Transverse colon (tissue), 4 donors: ENCODE measurements around the gene CYP1A1. TPM values are rescaled to one million over a fixed set of nuclear protein-coding genes. Genes with fewer than 3 reads are reported as not detected.
A peak's percentile ranks its signal among the peaks of the same experiment; 100 is the strongest.

Source experiments
- DNase-seq: peaks from one replicate; pipeline ENCODE4 v3.0.0-alpha.2; 2019
- H3K27ac ChIP-seq, 4 donors: fragments of 200-600 bp; sonication (generic); 2 replicates each; pipeline ENCODE4 v1.5.1; 2016 to 2018; ENCODE audit warnings: inconsistent platforms in 4 of 4
- H3K27me3 ChIP-seq: fragments of 200-600 bp; sonication (generic); 2 replicates; pipeline ENCODE4 v1.5.1; 2017; ENCODE audit warnings: inconsistent platforms
- H3K36me3 ChIP-seq, 4 donors: fragments of 200-600 bp; sonication (generic); 2 replicates each; pipeline ENCODE4 v1.5.1; 2017 to 2019; ENCODE audit warnings: inconsistent platforms in 4 of 4
- H3K4me1 ChIP-seq, 4 donors: fragments of 200-600 bp; sonication (generic); 2 replicates each; pipeline ENCODE4 v1.5.1; 2017 to 2020; ENCODE audit warnings: inconsistent platforms in 4 of 4
- H3K4me3 ChIP-seq, 4 donors: fragments of 200-600 bp; sonication (generic); 1 replicate in 1 of 4; 2 replicates in 3 of 4; pipeline versions ENCODE4 v1.5.1 to v1.6.1; 2017 to 2019; ENCODE audit warnings: inconsistent platforms in 4 of 4
- H3K9me3 ChIP-seq, 2 donors: fragments of 200-600 bp; sonication (generic); 2 replicates each; pipeline ENCODE4 v1.5.1; 2017 to 2019; ENCODE audit warnings: inconsistent platforms in 2 of 2
- CTCF ChIP-seq, 5 experiments: fragments of 200-600 bp in 3 of 5; fragments of 450-650 bp in 2 of 5; sonication (generic) in 3 of 5; IDR thresholded peaks; 1 replicate in 2 of 5; 2 replicates in 3 of 5; pipeline ENCODE4 v1.5.1; 2016 to 2017; ENCODE audit warnings: antibody characterized with exemption in 5 of 5, inconsistent platforms in 3 of 5, mild to moderate bottlenecking in 2 of 5, moderate library complexity in 1 of 5
- EP300 ChIP-seq: sonication (generic); formaldehyde crosslinking; IDR thresholded peaks from one replicate; pipeline ENCODE4 v1.6.1; 2017; ENCODE audit warnings: antibody characterized with exemption, low read depth
- POLR2A ChIP-seq: fragments of 450-650 bp; IDR thresholded peaks from one replicate; pipeline ENCODE4 v1.6.1; 2016; ENCODE audit warnings: antibody characterized with exemption, mild to moderate bottlenecking, moderate library complexity
- POLR2AphosphoS5 ChIP-seq, 3 donors: sonication (generic); formaldehyde crosslinking; IDR thresholded peaks; one replicate each; pipeline ENCODE4 v1.6.1; 2016; ENCODE audit warnings: antibody characterized with exemption in 3 of 3
- WGBS, 2 donors: methylation state at CpG; one replicate each; pipeline ENCODE4 v1.1.5; 2018; ENCODE audit warnings: low coverage in 1 of 2; 5-methylcytosine and 5-hydroxymethylcytosine counted together
- in situ Hi-C, 4 donors: fragments of 200-750 bp; cut with MboI; loops; one replicate each; pipeline versions ENCODE4 v1.15.0 to v1.15.1; 2017; ENCODE audit warnings: low sequenced_read_pairs in 3 of 4, low pct_ligation_motif_present in 1 of 4, low pct_unique_long_range_greater_than_20kb in 1 of 4
- intact Hi-C: fragments of 100-400 bp; cut with DNase I; formaldehyde crosslinking; loops from one replicate; pipeline ENCODE4 v1.15.1; 2023; ENCODE audit warnings: low total_unique reads
- total RNA-seq, 4 donors: library from RNA; depleted of rRNA; stranded (reverse); fragments of >200 nt; gene quantifications; one replicate each; pipeline ENCODE4 v1.1.0, GENCODE V29; 2016

The CYP1A1 gene
- total RNA-seq: 1 to 10 TPM in 1 of 4 donors, under 1 TPM in 1, not detected in 2; 0.55 to 1.1 TPM

GRCh38 chr15:74725225-74725774 lies at the start of gene CYP1A1:
Gene CYP1A1 (minus strand): TSS chr15:74725528. CDS start chr15:74723097, 2,431 bp downstream.
- WGBS, 2 donors: 4% methylated on average over 4 of the region's 10 CpGs; no CpG with 5 or more reads in 1 of the 2 donors
- no peak for TF ChIP-seq POLR2A
- no peak for TF ChIP-seq EP300
- no peak for TF ChIP-seq CTCF (IDR thresholded peaks at IDR 0.05)
- no peak for TF ChIP-seq POLR2AphosphoS5 (IDR thresholded peaks at IDR 0.05)
- Histone ChIP-seq H3K4me3 (peak within 1 kb of the TSS; percentile 39 to 63 (median 45)), H3K36me3 (no peaks in the 10 kb centered on the region), H3K27me3 (peaks cover 45% of the 10 kb centered on the region), H3K27ac (peak within 1 kb of the TSS in 2 of 4 donors; percentile 7 to 27), H3K9me3 (no peaks in the 10 kb centered on the region), H3K4me1 (peaks cover 7 to 17% (median 14%) of the 10 kb centered on the region in 4 donors)
- intact Hi-C loops (no loop called here), in situ Hi-C loops (no loop called here)
- peak; percentile 56 for DNase-seq

GRCh38 chr15:74773731-74774252 lies 48.5 kb upstream of the CYP1A1 start:
- peaks cover 12 to 66% (median 36%) of the 10 kb centered on the region in 4 donors for H3K4me1 ChIP-seq
- peak overlapping the region; percentile 43 to 57 (median 54) for H3K27ac ChIP-seq

GRCh38 chr15:74773329-74773728 lies 48.0 kb upstream of the CYP1A1 start:
- H3K9me3 ChIP-seq: no peaks in the 10 kb centered on the region
- peak overlapping the region; percentile 43 to 57 (median 54) for H3K27ac ChIP-seq
- peaks cover 12 to 65% (median 34%) of the 10 kb centered on the region in 4 donors for H3K4me1 ChIP-seq
- no peak for DNase-seq
- H3K4me3 ChIP-seq: no peak overlapping the region
- in situ Hi-C loops (loop anchor here in 3 of 4 donors (10.0 to 25.0 kb wide), 2 partner anchors 171 to 386 kb away; no protein-coding TSS in a partner anchor), intact Hi-C loops (loop anchor here (5.0 kb wide), 1 partner anchor 179 kb away; no protein-coding TSS in a partner anchor)
- no peaks in the 10 kb centered on the region for H3K36me3 ChIP-seq
- H3K27me3 ChIP-seq: no peaks in the 10 kb centered on the region
- no peak for TF ChIP-seq POLR2A
- no peak for TF ChIP-seq EP300
- no peak for TF ChIP-seq POLR2AphosphoS5 (IDR thresholded peaks at IDR 0.05)
- TF ChIP-seq CTCF (IDR thresholded peaks at IDR 0.05): no peak
- 55 to 67% methylated on average over 1 to 5 of the region's 5 CpGs for WGBS, 2 donors

More at GRCh38 chr15:74773731-74774252, 48.5 kb upstream of the CYP1A1 start:
- no peak for TF ChIP-seq CTCF (IDR thresholded peaks at IDR 0.05)
- no peak for TF ChIP-seq EP300
- TF ChIP-seq POLR2AphosphoS5 (IDR thresholded peaks at IDR 0.05): no peak
- TF ChIP-seq POLR2A: no peak
- H3K9me3 ChIP-seq: no peaks in the 10 kb centered on the region
- intact Hi-C loops (loop anchor here (5.0 kb wide), 1 partner anchor 179 kb away; no protein-coding TSS in a partner anchor), in situ Hi-C loops (loop anchor here in 3 of 4 donors (10.0 to 25.0 kb wide), 2 partner anchors 171 to 386 kb away; no protein-coding TSS in a partner anchor)
- peak; percentile 33 for DNase-seq
- H3K27me3 ChIP-seq: no peaks in the 10 kb centered on the region
- 25 to 32% methylated on average over 2 to 5 of the region's 5 CpGs for WGBS, 2 donors
- H3K4me3 ChIP-seq: no peak overlapping the region
- H3K36me3 ChIP-seq: no peaks in the 10 kb centered on the region

GRCh38 chr15:74770211-74770903 lies 45.0 kb upstream of the CYP1A1 start:
- Histone ChIP-seq H3K9me3 (no peaks in the 10 kb centered on the region), H3K36me3 (no peaks in the 10 kb centered on the region), H3K27ac (no peak overlapping the region), H3K4me3 (no peak overlapping the region), H3K27me3 (peaks cover 5% of the 10 kb centered on the region), H3K4me1 (peaks cover 12 to 38% (median 21%) of the 10 kb centered on the region in 4 donors)
- whole genome bisulfite sequencing, 2 donors: 30 to 68% methylated on average over 2 to 4 of the region's 4 CpGs
- TF ChIP-seq POLR2A: no peak
- TF ChIP-seq CTCF (IDR thresholded peaks at IDR 0.05): no peak
- no peak for TF ChIP-seq EP300
- TF ChIP-seq POLR2AphosphoS5 (IDR thresholded peaks at IDR 0.05): no peak
- in situ Hi-C loops (loop anchor here in 3 of 4 donors (10.0 to 25.0 kb wide), 2 partner anchors 174 to 383 kb away; no protein-coding TSS in a partner anchor), intact Hi-C loops (loop anchor here (2.0 to 5.0 kb wide), 2 partner anchors 30 to 182 kb away; no protein-coding TSS in a partner anchor)
- DNase-seq: no peak
